C4-2B (cell line): ENCODE measurements around the gene LIN28A.
"Not testable (repeated sequence)": the region's sequence is repeated elsewhere in the genome, so short reads cannot be mapped to it uniquely, and the experiment has no call there.

ENCODE experiments used
- CTCF ChIP-seq: fragments of 450-650 bp; conservative IDR thresholded peaks from 2 replicates; pipeline ENCODE4 v1.5.1; 2017; ENCODE audit warnings: mild to moderate bottlenecking
- ZFX ChIP-seq: fragments of 450-650 bp; IDR thresholded peaks from 2 replicates; pipeline ENCODE4 v1.6.1; 2017

DNA sequence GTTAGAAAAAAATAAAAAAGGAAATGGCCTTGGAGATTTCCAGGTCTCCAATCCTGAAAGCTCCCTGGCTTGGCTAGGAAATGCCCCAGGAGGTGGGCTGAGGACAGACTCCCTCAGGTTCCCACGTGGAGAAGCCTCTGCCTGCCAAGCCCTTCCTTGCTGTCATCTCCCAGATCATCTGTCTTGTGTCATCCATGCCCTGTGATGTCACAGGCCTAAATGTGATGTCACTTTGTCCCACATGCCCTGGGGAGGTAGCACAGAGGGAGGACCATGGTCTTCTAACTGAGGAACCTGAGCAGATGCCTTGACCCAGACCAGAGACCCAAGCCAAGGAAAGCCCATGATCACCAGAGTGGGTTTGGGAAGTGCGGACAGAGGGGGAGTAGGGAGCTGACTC lies 36.3 kb upstream of the LIN28A start:
- TF ChIP-seq CTCF, ZFX: not testable (repeated sequence)
